GM12874 (cell line): ENCODE measurements around the gene KIAA1328.

ENCODE experiments used
- CTCF ChIP-seq: IDR thresholded peaks from 2 replicates; pipeline ENCODE4 v1.5.1; 2011; ENCODE audit warnings: low read depth, mild to moderate bottlenecking, control low read depth, low read length, moderate library complexity; ENCODE audit not compliant: insufficient read depth

KIAA1328 gene

GRCh38 chr18:37156330-37156942 lies 327.5 kb downstream of the KIAA1328 start:
- no peak for TF ChIP-seq CTCF

- TF ChIP-seq CTCF, result no peak
These were observed 331.3 kb downstream of the KIAA1328 start for GRCh38 chr18:37160038-37160820.

GRCh38 chr18:37161491-37161890 lies 332.6 kb downstream of the KIAA1328 start:
- no peak for TF ChIP-seq CTCF

GRCh38 chr18:37162551-37162950 lies 333.6 kb downstream of the KIAA1328 start:
- TF ChIP-seq CTCF, result no peak

- TF ChIP-seq CTCF, result no peak
These were observed 334.2 kb downstream of the KIAA1328 start for GRCh38 chr18:37163119-37163518.

- no peak for TF ChIP-seq CTCF
These were observed 337.6 kb downstream of the KIAA1328 start for GRCh38 chr18:37166491-37166890.

- TF ChIP-seq CTCF, result peak; percentile 7; the same call in 1 of the 2 replicates
These were observed 338.0 kb downstream of the KIAA1328 start for GRCh38 chr18:37166966-37167365.
